Activated CD4-positive, alpha-beta T cell treated with anti-CD3 and anti-CD28 coated beads for 36 hours (primary cell): ENCODE data around the gene SHCBP1L. TPM values are rescaled to one million over a fixed set of nuclear protein-coding genes. Genes with fewer than 3 reads are reported as not detected.

Source experiments
- ATAC-seq: fragments of 200-7000 bp; cut with Tn5 transposase; one replicate; pipeline ENCODE4 v1.10.0; 2021; ENCODE audit warnings: mild to moderate bottlenecking, moderate library complexity
- CTCF ChIA-PET: fragments of 350-600 bp; sonication (Branson Sonifier 250); formaldehyde crosslinking; loops from one replicate; lab custom pipeline; 2021; ENCODE audit warnings: antibody characterized with exemption; lab: Charles Lee
- POLR2A ChIA-PET: fragments of 350-600 bp; sonication (Branson Sonifier 250); formaldehyde crosslinking; loops from one replicate; lab custom pipeline; 2021; ENCODE audit warnings: antibody characterized with exemption, inconsistent platforms; lab: Charles Lee
- DNase-seq: peaks from one replicate; pipeline ENCODE4 v3.0.0-alpha.2; 2020
- H3K27ac Mint-ChIP-seq: one replicate; pipeline ENCODE4 v1.8.0; 2021; ENCODE audit warnings: mixed read lengths
- H3K27me3 Mint-ChIP-seq: one replicate; pipeline ENCODE4 v1.8.0; 2021; ENCODE audit warnings: mixed read lengths
- H3K36me3 Mint-ChIP-seq: one replicate; pipeline ENCODE4 v1.8.0; 2021; ENCODE audit warnings: low read depth, mixed read lengths
- H3K4me1 Mint-ChIP-seq: one replicate; pipeline ENCODE4 v1.8.0; 2021; ENCODE audit warnings: mixed read lengths
- H3K4me3 Mint-ChIP-seq: one replicate; pipeline ENCODE4 v1.8.0; 2021; ENCODE audit warnings: mild to moderate bottlenecking, moderate library complexity, mixed read lengths
- H3K9me3 Mint-ChIP-seq: one replicate; pipeline ENCODE4 v1.8.0; 2021; ENCODE audit warnings: low read depth, mixed read lengths
- intact Hi-C, 2 experiments: fragments of 100-400 bp; cut with DNase I in 1 of 2; cut with micrococcal nuclease in 1 of 2; formaldehyde crosslinking; loops; one replicate each; pipeline versions ENCODE4 v1.14.2 to v1.15.1; 2022 to 2024; cut with DNase I, micrococcal nuclease
- total RNA-seq, 2 experiments: library from RNA; stranded (reverse); gene quantifications; one replicate each; pipeline ENCODE4 v1.2.3, GENCODE V29; 2021

Gene SHCBP1L
- total RNA-seq, 2 experiments from 2014 or later, result not detected

DNA sequence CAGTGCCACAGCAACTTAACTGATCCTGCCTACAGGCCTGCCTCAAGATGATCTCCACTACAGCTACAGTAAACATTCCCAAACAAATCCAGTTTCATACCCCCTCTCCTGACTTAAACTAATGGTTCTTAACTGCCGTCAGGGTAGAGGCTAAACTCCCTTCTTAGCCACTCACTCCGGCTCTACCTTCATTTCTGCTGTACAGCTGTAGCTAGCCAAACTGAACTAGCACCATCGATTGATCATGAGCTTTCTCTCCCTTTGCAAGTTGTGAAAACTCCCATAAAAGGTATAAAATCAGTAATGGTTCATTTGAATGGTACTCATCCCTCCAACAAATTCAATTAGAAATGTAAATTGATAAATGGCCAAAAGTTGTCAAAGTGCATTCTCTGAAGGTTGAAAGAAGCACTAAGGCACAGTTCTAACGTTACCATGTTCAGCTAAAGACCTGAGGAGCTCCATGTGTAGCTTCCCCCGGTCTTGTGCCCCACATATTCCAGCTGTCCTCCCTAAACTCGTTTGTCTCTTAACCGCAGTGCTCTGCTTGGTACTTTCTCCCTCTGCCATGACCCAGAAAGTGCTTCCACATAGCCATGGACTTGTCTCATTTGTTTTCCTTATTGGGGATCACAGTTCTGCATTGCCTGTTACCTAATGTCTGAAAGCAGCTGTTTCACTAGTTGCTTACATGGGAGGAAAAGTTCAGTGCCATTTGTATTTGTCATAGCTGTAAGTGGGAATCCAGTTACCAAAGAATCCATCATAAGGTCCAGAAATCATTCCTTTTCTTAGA is 64.0 kb downstream of the SHCBP1L start:
- no peak overlapping the region for H3K4me3 Mint-ChIP-seq
- ATAC-seq (no peak), DNase-seq (no peak)
- H3K4me1 Mint-ChIP-seq, result peaks cover 21% of the 10 kb centered on the region
- ChIA-PET POLR2A (interaction anchor here (0.5 kb wide), 1 partner anchor 9 kb away, joined by 4 read pairs; no protein-coding TSS in a partner anchor), CTCF (interaction anchor here (0.6 to 1.4 kb wide), 4 partner anchors 12 to 584 kb away, joined by 3 to 5 read pairs (median 4); no protein-coding TSS in a partner anchor)
- no peaks in the 10 kb centered on the region for H3K27me3 Mint-ChIP-seq
- peak overlapping the region; percentile 7 for H3K27ac Mint-ChIP-seq
- H3K36me3 Mint-ChIP-seq, result peaks cover 67% of the 10 kb centered on the region
- intact Hi-C loops, result no loop called here
- peaks cover 3% of the 10 kb centered on the region for H3K9me3 Mint-ChIP-seq

DNA sequence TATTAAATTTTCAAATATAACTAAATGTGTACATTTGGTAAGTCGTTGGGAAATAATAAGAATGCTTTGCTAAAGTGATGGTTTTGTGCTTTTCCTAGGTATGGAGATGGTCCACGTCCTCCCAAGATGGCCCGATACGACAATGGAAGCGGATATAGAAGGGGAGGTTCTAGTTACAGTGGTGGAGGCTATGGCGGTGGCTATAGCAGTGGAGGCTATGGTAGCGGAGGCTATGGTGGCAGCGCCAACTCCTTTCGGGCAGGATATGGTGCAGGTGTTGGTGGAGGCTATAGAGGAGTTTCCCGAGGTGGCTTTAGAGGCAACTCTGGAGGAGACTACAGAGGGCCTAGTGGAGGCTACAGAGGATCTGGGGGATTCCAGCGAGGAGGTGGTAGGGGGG is 66.0 kb downstream of the SHCBP1L start:
- DNase-seq (no peak), ATAC-seq (no peak)
- H3K27ac Mint-ChIP-seq, result no peak overlapping the region
- intact Hi-C loops, result no loop called here
- no peak overlapping the region for H3K4me3 Mint-ChIP-seq
- H3K36me3 Mint-ChIP-seq, result peaks cover 84% of the 10 kb centered on the region
- H3K9me3 Mint-ChIP-seq, result peaks cover 2% of the 10 kb centered on the region
- H3K27me3 Mint-ChIP-seq, result no peaks in the 10 kb centered on the region
- CTCF ChIA-PET, result interaction anchor here (0.6 to 0.9 kb wide), 2 partner anchors 33 to 36 kb away, joined by 3 read pairs; no protein-coding TSS in a partner anchor
- peaks cover 21% of the 10 kb centered on the region for H3K4me1 Mint-ChIP-seq
- POLR2A ChIA-PET, result no interaction called here

GRCh38 chr1:182885591-182885990 is 67.4 kb downstream of the SHCBP1L start:
- DNase-seq (no peak), ATAC-seq (no peak)
- Mint-ChIP-seq H3K9me3 (peaks cover 2% of the 10 kb centered on the region), H3K27ac (peak overlapping the region; percentile 73), H3K36me3 (peaks cover 92% of the 10 kb centered on the region), H3K27me3 (no peaks in the 10 kb centered on the region), H3K4me3 (no peak overlapping the region), H3K4me1 (peaks cover 21% of the 10 kb centered on the region)
- POLR2A ChIA-PET, result no interaction called here
- intact Hi-C loops, result no loop called here
- CTCF ChIA-PET, result no interaction called here

GRCh38 chr1:182884872-182885271 is 68.1 kb downstream of the SHCBP1L start:
- Mint-ChIP-seq H3K4me3 (no peak overlapping the region), H3K9me3 (peaks cover 2% of the 10 kb centered on the region), H3K27ac (no peak overlapping the region), H3K4me1 (peaks cover 18% of the 10 kb centered on the region), H3K36me3 (peaks cover 91% of the 10 kb centered on the region), H3K27me3 (no peaks in the 10 kb centered on the region)
- ATAC-seq (no peak), DNase-seq (no peak)
- ChIA-PET POLR2A (interaction anchor here (0.6 kb wide), 1 partner anchor 45 kb away, joined by 3 read pairs; no protein-coding TSS in a partner anchor), CTCF (interaction anchor here (1.2 kb wide), 1 partner anchor 11 kb away, joined by 3 read pairs; no protein-coding TSS in a partner anchor)
- intact Hi-C loops, result no loop called here

DNA sequence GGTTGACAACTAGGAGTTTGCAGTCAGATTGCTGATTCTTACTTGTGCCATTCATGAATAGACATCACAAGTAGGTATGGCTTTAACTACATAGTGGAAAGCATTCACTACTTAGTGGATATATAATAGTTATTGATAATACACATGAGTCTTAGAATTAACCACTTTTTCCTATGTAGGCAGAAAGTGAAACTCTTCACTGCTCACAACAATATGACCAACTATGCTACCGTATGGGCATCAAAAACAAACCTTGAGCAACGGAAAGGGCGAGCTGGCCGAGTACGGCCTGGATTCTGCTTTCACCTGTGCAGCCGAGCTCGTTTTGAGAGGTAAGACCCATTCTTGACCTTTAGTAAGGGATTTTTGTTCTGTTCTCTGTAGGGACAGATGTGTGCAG is 75.1 kb downstream of the SHCBP1L start:
- Mint-ChIP-seq H3K9me3 (no peaks in the 10 kb centered on the region), H3K36me3 (peaks cover 94% of the 10 kb centered on the region), H3K27ac (peak overlapping the region; percentile 78), H3K4me3 (no peak overlapping the region), H3K27me3 (no peaks in the 10 kb centered on the region), H3K4me1 (peaks cover 38% of the 10 kb centered on the region)
- ChIA-PET CTCF (no interaction called here), POLR2A (no interaction called here)
- DNase-seq (peak; percentile 61), ATAC-seq (peak; percentile 75)
- intact Hi-C loops, result loop anchor here (5.0 to 10.0 kb wide), 2 partner anchors 36 to 667 kb away; no protein-coding TSS in a partner anchor

DNA sequence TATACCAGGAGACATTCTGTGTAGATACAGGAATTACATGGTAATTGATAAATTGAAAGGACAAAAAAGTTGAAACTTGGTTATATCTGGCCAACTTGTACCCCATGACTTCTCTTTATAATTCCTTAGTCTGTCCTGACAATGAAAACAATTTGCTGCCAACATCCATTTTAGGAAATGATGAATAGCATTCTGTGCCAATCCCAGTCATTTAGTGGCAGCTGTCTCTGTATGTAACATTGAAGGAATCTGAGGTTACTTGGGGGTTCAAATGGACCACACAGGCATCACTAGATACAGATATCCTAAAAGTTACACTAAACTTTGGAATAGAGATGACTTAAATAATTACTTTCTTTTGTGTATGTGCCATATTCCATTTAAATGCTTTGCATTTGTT is 75.6 kb downstream of the SHCBP1L start:
- no peaks in the 10 kb centered on the region for H3K9me3 Mint-ChIP-seq
- H3K4me1 Mint-ChIP-seq, result peaks cover 39% of the 10 kb centered on the region
- peak overlapping the region; percentile 73 for H3K27ac Mint-ChIP-seq
- ChIA-PET CTCF (interaction anchor here (1.4 to 1.6 kb wide), 2 partner anchors 9 to 11 kb away, joined by 4 read pairs; no protein-coding TSS in a partner anchor), POLR2A (no interaction called here)
- no peak for ATAC-seq
- H3K4me3 Mint-ChIP-seq, result no peak overlapping the region
- DNase-seq, result no peak
- H3K36me3 Mint-ChIP-seq, result peaks cover 90% of the 10 kb centered on the region
- no peaks in the 10 kb centered on the region for H3K27me3 Mint-ChIP-seq
- intact Hi-C loops, result loop anchor here (5.0 to 10.0 kb wide), 2 partner anchors 35 to 667 kb away; no protein-coding TSS in a partner anchor

GRCh38 chr1:182875889-182876288 is 77.1 kb downstream of the SHCBP1L start:
- Mint-ChIP-seq H3K9me3 (no peaks in the 10 kb centered on the region), H3K4me3 (no peak overlapping the region), H3K27me3 (no peaks in the 10 kb centered on the region), H3K4me1 (peaks cover 40% of the 10 kb centered on the region), H3K36me3 (peaks cover 87% of the 10 kb centered on the region), H3K27ac (peak overlapping the region; percentile 56)
- ATAC-seq (no peak), DNase-seq (no peak)
- ChIA-PET CTCF (interaction anchor here (1.4 to 1.6 kb wide), 2 partner anchors 8 to 13 kb away, joined by 4 read pairs; no protein-coding TSS in a partner anchor), POLR2A (no interaction called here)
- intact Hi-C loops, result loop anchor here (5.0 to 10.0 kb wide), 2 partner anchors 34 to 669 kb away; no protein-coding TSS in a partner anchor

DNA sequence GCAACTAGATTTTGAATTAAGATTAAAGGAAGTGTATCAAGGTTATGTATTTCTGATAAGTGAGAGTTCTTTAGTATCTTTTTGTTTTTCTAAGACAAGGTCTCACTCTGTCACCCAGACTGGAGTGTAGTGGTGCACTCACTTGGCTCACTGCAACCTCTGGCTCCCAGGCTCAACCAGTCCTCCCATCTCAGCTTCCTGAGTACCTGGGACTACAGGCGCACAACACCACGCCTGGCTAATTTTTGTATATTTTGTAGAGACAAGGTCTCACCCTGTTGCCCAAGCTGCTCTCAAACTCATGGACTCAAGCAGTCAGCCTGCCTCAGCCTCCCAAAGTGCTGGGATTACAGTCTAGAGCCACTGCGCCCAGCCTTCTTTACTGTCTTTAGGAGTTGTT is 80.1 kb downstream of the SHCBP1L start:
- intact Hi-C loops, result loop anchor here in 1 of 2 experiments (10.0 kb wide), 1 partner anchor 672 kb away; no protein-coding TSS in a partner anchor
- ATAC-seq (no peak), DNase-seq (no peak)
- H3K4me3 Mint-ChIP-seq, result no peak overlapping the region
- peaks cover 38% of the 10 kb centered on the region for H3K4me1 Mint-ChIP-seq
- ChIA-PET CTCF (interaction anchor here (0.9 kb wide), 1 partner anchor 12 kb away, joined by 3 read pairs; no protein-coding TSS in a partner anchor), POLR2A (no interaction called here)
- no peaks in the 10 kb centered on the region for H3K9me3 Mint-ChIP-seq
- no peak overlapping the region for H3K27ac Mint-ChIP-seq
- no peaks in the 10 kb centered on the region for H3K27me3 Mint-ChIP-seq
- peaks cover 80% of the 10 kb centered on the region for H3K36me3 Mint-ChIP-seq

DNA sequence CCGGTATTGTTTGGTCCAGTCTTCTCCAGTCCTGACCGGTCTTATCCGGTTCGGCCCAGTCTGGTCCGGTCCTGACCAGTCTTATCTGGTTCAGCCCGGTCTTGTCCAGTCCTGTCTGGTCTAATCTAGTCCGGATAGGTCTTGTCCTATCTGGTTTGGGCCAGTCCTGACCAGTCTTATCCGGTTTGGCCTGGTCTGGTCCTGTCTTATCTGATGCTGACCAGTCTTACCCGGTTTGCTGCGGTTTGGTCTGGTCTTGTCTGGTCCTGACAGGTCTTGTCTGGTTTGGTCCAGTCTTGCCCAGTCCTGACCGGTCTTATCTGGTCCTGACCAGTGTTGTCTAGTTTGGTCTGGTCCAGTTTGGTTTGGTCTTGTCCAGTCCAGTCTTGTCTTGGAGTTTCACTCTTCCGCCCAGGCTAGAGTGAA is 83.7 kb downstream of the SHCBP1L start:
- Mint-ChIP-seq H3K9me3 (no peaks in the 10 kb centered on the region), H3K36me3 (peaks cover 82% of the 10 kb centered on the region), H3K27ac (peak overlapping the region; percentile 55), H3K27me3 (no peaks in the 10 kb centered on the region), H3K4me1 (peaks cover 30% of the 10 kb centered on the region), H3K4me3 (no peak overlapping the region)
- peak; percentile 48 for ATAC-seq
- peak; percentile 44 for DNase-seq
- POLR2A ChIA-PET, result no interaction called here
- intact Hi-C loops, result no loop called here
- CTCF ChIA-PET, result no interaction called here

- H3K4me1 Mint-ChIP-seq, result peaks cover 22% of the 10 kb centered on the region
- H3K27me3 Mint-ChIP-seq, result no peaks in the 10 kb centered on the region
- ChIA-PET POLR2A (no interaction called here), CTCF (interaction anchor here (1.3 to 1.5 kb wide), 2 partner anchors 9 to 21 kb away, joined by 3 to 4 read pairs; no protein-coding TSS in a partner anchor)
- no peak overlapping the region for H3K27ac Mint-ChIP-seq
- peaks cover 72% of the 10 kb centered on the region for H3K36me3 Mint-ChIP-seq
- no peak overlapping the region for H3K4me3 Mint-ChIP-seq
- H3K9me3 Mint-ChIP-seq, result no peaks in the 10 kb centered on the region
- no peak for DNase-seq
- intact Hi-C loops, result no loop called here
- no peak for ATAC-seq
Measured at GRCh38 chr1:182867861-182868260, 85.1 kb downstream of the SHCBP1L start.

DNA sequence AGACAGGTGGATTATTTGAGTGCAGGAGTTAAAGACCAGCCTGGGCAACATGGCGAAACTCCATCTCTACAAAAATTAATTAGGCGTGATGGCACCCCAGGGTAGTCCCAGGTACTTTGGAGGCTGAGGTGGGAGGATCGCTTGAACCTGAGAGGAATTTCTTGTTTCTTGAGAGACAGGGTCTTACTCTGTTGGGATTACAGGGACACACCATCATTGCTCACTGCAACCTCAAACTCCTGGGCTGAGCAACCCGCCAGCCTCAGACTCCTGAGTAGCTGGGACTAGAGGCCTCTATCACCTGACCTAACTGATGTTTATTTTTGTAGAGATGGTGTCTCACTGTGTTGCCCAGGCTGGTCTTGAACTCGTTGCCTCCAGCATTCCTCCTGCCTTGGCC is 89.0 kb downstream of the SHCBP1L start:
- POLR2A ChIA-PET, result no interaction called here
- Mint-ChIP-seq H3K27me3 (no peaks in the 10 kb centered on the region), H3K4me3 (no peak overlapping the region), H3K27ac (peak overlapping the region; percentile 75), H3K9me3 (no peaks in the 10 kb centered on the region), H3K4me1 (peaks cover 50% of the 10 kb centered on the region), H3K36me3 (peaks cover 77% of the 10 kb centered on the region)
- DNase-seq, result no peak
- intact Hi-C loops, result loop anchor here in 1 of 2 experiments (2.0 kb wide), 1 partner anchor 19 kb away; no protein-coding TSS in a partner anchor
- CTCF ChIA-PET, result no interaction called here
- ATAC-seq, result no peak
